ENCODE measurements around the gene MYLK. TPM values are rescaled to one million over a fixed set of nuclear protein-coding genes. Genes with fewer than 3 reads are reported as not detected.

The MYLK gene
- total and polyA plus RNA-seq, 10 of the 15 experiments (the other 5 are each of a cell fraction or from before 2014, with no cell fraction given), result 0.04 to 1.6 (median 0.42) TPM; not detected in 1

GRCh38 chr3:123768480-123769355 lies 115.4 kb downstream of the MYLK start:
- Histone ChIP-seq H3K4me2 (ENCODE audit: control insufficient read depth, insufficient read depth) (no peak overlapping the region), H3K9me3 (replicated peaks; ENCODE audit: control insufficient read depth, insufficient read depth, low read length) (no peaks in the 10 kb centered on the region), H2AFZ (ENCODE audit: control insufficient read depth, low read depth, low read length) (no peak overlapping the region), H3K36me3 (ENCODE audit: control insufficient read depth in 2 of 2, insufficient read depth in 2 of 2, low read length in 1 of 2) (no peaks in the 10 kb centered on the region), H3K27me3 (replicated peaks in 1 of 2; ENCODE audit: control insufficient read depth in 2 of 2, insufficient read depth in 2 of 2, low read length in 1 of 2) (no peaks in the 10 kb centered on the region; a peak in 2 of 4 replicates), H4K20me1 (ENCODE audit: control insufficient read depth, insufficient read depth) (no peaks in the 10 kb centered on the region), H3K4me1 (ENCODE audit: control insufficient read depth, insufficient read depth, low read length) (no peaks in the 10 kb centered on the region), H3K79me2 (ENCODE audit: control insufficient read depth, insufficient read depth, low read length) (no peaks in the 10 kb centered on the region), H3K4me3 (no peak overlapping the region), H3K27ac (ENCODE audit: control insufficient read depth, insufficient read depth) (no peak overlapping the region), H3K9ac (ENCODE audit: control insufficient read depth, insufficient read depth, low read length) (no peak overlapping the region)
- ATAC-seq (no peak), DNase-seq (ENCODE audit: low read depth, low spot score) (no peak), FAIRE-seq (no peak)
- ChIA-PET CTCF (no interaction called here), POLR2A (no interaction called here), RAD21 (ENCODE audit: unreplicated experiment) (no interaction called here), SMC1A (ENCODE audit: uncharacterized antibody, unreplicated experiment) (no interaction called here)
- no TSS peak for BruUV-seq (replicated peaks)
- intact Hi-C loops (cut with micrococcal nuclease; ENCODE audit: unreplicated experiment) (no loop called here), in situ Hi-C loops (cut with MboI) (no loop called here)
- TF ChIP-seq EZH2 (IDR thresholded peaks at IDR 0.05; ENCODE audit: borderline replicate concordance, control insufficient read depth, low read depth, low read length), result no peak
- WGBS (ENCODE audit: insufficient coverage, insufficient replicate concordance, low lambda C conversion rate, missing lambda C conversion rate), result 31% methylated on average over 8 of the region's 8 CpGs

- H3K27ac ChIP-seq (ENCODE audit: control insufficient read depth, insufficient read depth), result no peak overlapping the region
- RAD21 ChIA-PET (ENCODE audit: unreplicated experiment), result no interaction called here
- H3K79me2 ChIP-seq (ENCODE audit: control insufficient read depth, insufficient read depth, low read length), result no peaks in the 10 kb centered on the region
- whole genome bisulfite sequencing (ENCODE audit: insufficient coverage, insufficient replicate concordance, low lambda C conversion rate, missing lambda C conversion rate), result under 1% methylated on average over 6 of the region's 6 CpGs
- no peak for ATAC-seq
- CTCF ChIA-PET, result no interaction called here
- no peak overlapping the region for H3K4me2 ChIP-seq (ENCODE audit: control insufficient read depth, insufficient read depth)
- no peaks in the 10 kb centered on the region for H3K4me1 ChIP-seq (ENCODE audit: control insufficient read depth, insufficient read depth, low read length)
- no peak for DNase-seq (ENCODE audit: low read depth, low spot score)
- no peak for TF ChIP-seq KAT2A (conservative IDR thresholded peaks at IDR 0.05; ENCODE audit: control insufficient read depth, low read depth, low read length)
- TF ChIP-seq HDAC2 (IDR thresholded peaks at IDR 0.05), result no peak
- TF ChIP-seq ZNF592 (IDR thresholded peaks at IDR 0.05), result no peak
- TF ChIP-seq SMARCA5 (IDR thresholded peaks at IDR 0.05), result no peak
- TF ChIP-seq PML (IDR thresholded peaks at IDR 0.05; ENCODE audit: low read length), result no peak
- no peak for TF ChIP-seq TCF7 (IDR thresholded peaks at IDR 0.05; ENCODE audit: borderline replicate concordance)
- TF ChIP-seq ZNF384 (IDR thresholded peaks at IDR 0.05; ENCODE audit: borderline replicate concordance, low read depth, low read length), result no peak
- TF ChIP-seq ZBTB33 (IDR thresholded peaks at IDR 0.05), result no peak
- TF ChIP-seq SREBF1 (IDR thresholded peaks at IDR 0.05; ENCODE audit: low read length), result no peak
- no peaks in the 10 kb centered on the region for H4K20me1 ChIP-seq (ENCODE audit: control insufficient read depth, insufficient read depth)
- no peaks in the 10 kb centered on the region for H3K9me3 ChIP-seq (replicated peaks; ENCODE audit: control insufficient read depth, insufficient read depth, low read length)
- H3K4me3 ChIP-seq, result no peak overlapping the region
- SMC1A ChIA-PET (ENCODE audit: uncharacterized antibody, unreplicated experiment), result no interaction called here
- H3K36me3 ChIP-seq (ENCODE audit: control insufficient read depth in 2 of 2, insufficient read depth in 2 of 2, low read length in 1 of 2), result no peaks in the 10 kb centered on the region
- BruUV-seq (replicated peaks), result no TSS peak
- no peak overlapping the region for H2AFZ ChIP-seq (ENCODE audit: control insufficient read depth, low read depth, low read length)
- FAIRE-seq, result no peak
- H3K9ac ChIP-seq (ENCODE audit: control insufficient read depth, insufficient read depth, low read length), result no peak overlapping the region
- H3K27me3 ChIP-seq (replicated peaks in 1 of 2; ENCODE audit: control insufficient read depth in 2 of 2, insufficient read depth in 2 of 2, low read length in 1 of 2), result no peaks in the 10 kb centered on the region; a peak in 1 of 4 replicates
- in situ Hi-C loops (cut with MboI) (no loop called here), intact Hi-C loops (cut with micrococcal nuclease; ENCODE audit: unreplicated experiment) (no loop called here)
- POLR2A ChIA-PET, result no interaction called here
These were observed 116.4 kb downstream of the MYLK start for GRCh38 chr3:123767564-123768292.
